Activated naive CD8-positive, alpha-beta T cell (primary cell): ENCODE measurements around the gene C2CD4C.
"Not testable (repeated sequence)": the region's sequence is repeated elsewhere in the genome, so short reads cannot be mapped to it uniquely, and the experiment has no call there.

Source experiments
- H3K27ac Mint-ChIP-seq: one replicate; pipeline ENCODE4 v1.8.0; 2021; ENCODE audit warnings: mixed read lengths
- H3K27me3 Mint-ChIP-seq: one replicate; pipeline ENCODE4 v1.8.0; 2021; ENCODE audit warnings: mixed read lengths
- H3K36me3 Mint-ChIP-seq: one replicate; pipeline ENCODE4 v1.8.0; 2021; ENCODE audit warnings: mixed read lengths
- H3K4me1 Mint-ChIP-seq: one replicate; pipeline ENCODE4 v1.8.0; 2021; ENCODE audit warnings: low read depth, mixed read lengths
- H3K4me3 Mint-ChIP-seq: one replicate; pipeline ENCODE4 v1.8.0; 2021; ENCODE audit warnings: mild to moderate bottlenecking, mixed read lengths
- H3K9me3 Mint-ChIP-seq: one replicate; pipeline ENCODE4 v1.8.0; 2021; ENCODE audit warnings: low read depth, mixed read lengths

C2CD4C gene

GRCh38 chr19:427675-428074, 18.7 kb upstream of the C2CD4C start:
- not testable (repeated sequence) for H3K9me3 Mint-ChIP-seq, H3K27me3 Mint-ChIP-seq, H3K27ac Mint-ChIP-seq, H3K4me3 Mint-ChIP-seq, H3K4me1 Mint-ChIP-seq, H3K36me3 Mint-ChIP-seq

GRCh38 chr19:426725-427445, 17.9 kb upstream of the C2CD4C start:
- no peaks in the 10 kb centered on the region for H3K36me3 Mint-ChIP-seq
- H3K27me3 Mint-ChIP-seq, result no peaks in the 10 kb centered on the region
- no peak overlapping the region for H3K4me3 Mint-ChIP-seq
- no peaks in the 10 kb centered on the region for H3K4me1 Mint-ChIP-seq
- H3K9me3 Mint-ChIP-seq, result no peaks in the 10 kb centered on the region
- no peak overlapping the region for H3K27ac Mint-ChIP-seq

- Mint-ChIP-seq H3K27me3 (no peaks in the 10 kb centered on the region), H3K4me1 (no peaks in the 10 kb centered on the region), H3K9me3 (no peaks in the 10 kb centered on the region), H3K27ac (no peak overlapping the region), H3K36me3 (no peaks in the 10 kb centered on the region), H3K4me3 (no peak overlapping the region)
These were observed 16.1 kb upstream of the C2CD4C start for GRCh38 chr19:425056-425455.

GRCh38 chr19:424546-424945, 15.6 kb upstream of the C2CD4C start:
- H3K36me3 Mint-ChIP-seq, result no peaks in the 10 kb centered on the region
- no peak overlapping the region for H3K27ac Mint-ChIP-seq
- H3K4me1 Mint-ChIP-seq, result no peaks in the 10 kb centered on the region
- H3K27me3 Mint-ChIP-seq, result no peaks in the 10 kb centered on the region
- no peak overlapping the region for H3K4me3 Mint-ChIP-seq
- no peaks in the 10 kb centered on the region for H3K9me3 Mint-ChIP-seq

GRCh38 chr19:423691-424466, 14.9 kb upstream of the C2CD4C start:
- Mint-ChIP-seq H3K27ac (no peak overlapping the region), H3K4me1 (no peaks in the 10 kb centered on the region), H3K27me3 (no peaks in the 10 kb centered on the region), H3K9me3 (no peaks in the 10 kb centered on the region), H3K36me3 (no peaks in the 10 kb centered on the region), H3K4me3 (no peak overlapping the region)

GRCh38 chr19:422917-423226, 13.9 kb upstream of the C2CD4C start:
- not testable (repeated sequence) for H3K4me3 Mint-ChIP-seq, H3K9me3 Mint-ChIP-seq, H3K4me1 Mint-ChIP-seq, H3K27ac Mint-ChIP-seq, H3K27me3 Mint-ChIP-seq, H3K36me3 Mint-ChIP-seq

- H3K4me3 Mint-ChIP-seq, result no peak overlapping the region
- no peaks in the 10 kb centered on the region for H3K4me1 Mint-ChIP-seq
- H3K36me3 Mint-ChIP-seq, result no peaks in the 10 kb centered on the region
- H3K27me3 Mint-ChIP-seq, result no peaks in the 10 kb centered on the region
- no peak overlapping the region for H3K27ac Mint-ChIP-seq
- H3K9me3 Mint-ChIP-seq, result no peaks in the 10 kb centered on the region
These were observed 13.4 kb upstream of the C2CD4C start for GRCh38 chr19:422213-422916.

- H3K27me3 Mint-ChIP-seq, result no peaks in the 10 kb centered on the region
- no peaks in the 10 kb centered on the region for H3K36me3 Mint-ChIP-seq
- H3K4me3 Mint-ChIP-seq, result no peak overlapping the region
- H3K27ac Mint-ChIP-seq, result no peak overlapping the region
- H3K4me1 Mint-ChIP-seq, result no peaks in the 10 kb centered on the region
- H3K9me3 Mint-ChIP-seq, result no peaks in the 10 kb centered on the region
These were observed 11.0 kb upstream of the C2CD4C start for GRCh38 chr19:419721-420515.

GRCh38 chr19:418761-419671, 10.1 kb upstream of the C2CD4C start:
- Mint-ChIP-seq H3K27ac (no peak overlapping the region), H3K4me3 (no peak overlapping the region), H3K4me1 (no peaks in the 10 kb centered on the region), H3K36me3 (no peaks in the 10 kb centered on the region), H3K9me3 (no peaks in the 10 kb centered on the region), H3K27me3 (no peaks in the 10 kb centered on the region)

GRCh38 chr19:416416-416815, 7.5 kb upstream of the C2CD4C start:
- no peak overlapping the region for H3K27ac Mint-ChIP-seq
- no peak overlapping the region for H3K4me3 Mint-ChIP-seq
- H3K27me3 Mint-ChIP-seq, result no peaks in the 10 kb centered on the region
- no peaks in the 10 kb centered on the region for H3K36me3 Mint-ChIP-seq
- H3K9me3 Mint-ChIP-seq, result no peaks in the 10 kb centered on the region
- no peaks in the 10 kb centered on the region for H3K4me1 Mint-ChIP-seq

- Mint-ChIP-seq H3K27ac (no peak overlapping the region), H3K9me3 (no peaks in the 10 kb centered on the region), H3K27me3 (no peaks in the 10 kb centered on the region), H3K4me1 (no peaks in the 10 kb centered on the region), H3K36me3 (no peaks in the 10 kb centered on the region), H3K4me3 (no peak overlapping the region)
These were observed 6.3 kb upstream of the C2CD4C start for GRCh38 chr19:415292-415691.

GRCh38 chr19:413756-414420, 4.9 kb upstream of the C2CD4C start:
- no peak overlapping the region for H3K4me3 Mint-ChIP-seq
- no peaks in the 10 kb centered on the region for H3K9me3 Mint-ChIP-seq
- H3K4me1 Mint-ChIP-seq, result peaks cover 6% of the 10 kb centered on the region
- no peaks in the 10 kb centered on the region for H3K36me3 Mint-ChIP-seq
- peaks cover 2% of the 10 kb centered on the region for H3K27me3 Mint-ChIP-seq
- H3K27ac Mint-ChIP-seq, result no peak overlapping the region

- H3K4me1 Mint-ChIP-seq, result peaks cover 6% of the 10 kb centered on the region
- no peak overlapping the region for H3K27ac Mint-ChIP-seq
- H3K27me3 Mint-ChIP-seq, result peaks cover 2% of the 10 kb centered on the region
- no peak overlapping the region for H3K4me3 Mint-ChIP-seq
- no peaks in the 10 kb centered on the region for H3K36me3 Mint-ChIP-seq
- no peaks in the 10 kb centered on the region for H3K9me3 Mint-ChIP-seq
These were observed 3.7 kb upstream of the C2CD4C start for GRCh38 chr19:412356-413355.
